CD4-positive, CD25-positive, alpha-beta regulatory T cell (primary cell): Measurements from ENCODE around the gene SRCIN1. TPM values are rescaled to one million over a fixed set of nuclear protein-coding genes. Genes with fewer than 3 reads are reported as not detected.
A peak's percentile ranks its signal among the peaks of the same experiment; 100 is the strongest.
"Not testable (repeated sequence)": the region's sequence is repeated elsewhere in the genome, so short reads cannot be mapped to it uniquely, and the experiment has no call there.

Source experiments
- ATAC-seq, 2 donors: fragments of 150-1000 bp; cut with Tn5 transposase; one replicate each; pipeline ENCODE4 v1.10.0; 2021; ENCODE audit warnings: low read depth in 2 of 2, moderate number of reproducible peaks in 2 of 2, moderate library complexity in 1 of 2
- DNase-seq, 3 donors: peaks; one replicate each; pipeline versions ENCODE4 v3.0.0 to v3.0.0-alpha.2; 2012 to 2022; ENCODE audit warnings: mixed read lengths in 1 of 3
- H3K27ac ChIP-seq: one replicate; pipeline ENCODE4 v1.7.0; 2013; ENCODE audit warnings: mild to moderate bottlenecking, low read length; ENCODE audit not compliant: insufficient read depth, poor library complexity, severe bottlenecking
- H3K27me3 ChIP-seq: one replicate; pipeline ENCODE4 v1.7.0; 2013; ENCODE audit warnings: low read length; ENCODE audit not compliant: control insufficient read depth, insufficient read depth
- H3K36me3 ChIP-seq: one replicate; pipeline ENCODE4 v1.7.0; 2013; ENCODE audit warnings: mild to moderate bottlenecking, low read length, moderate library complexity; ENCODE audit not compliant: control insufficient read depth, insufficient read depth
- H3K4me1 ChIP-seq: 2 replicates; pipeline ENCODE4 v1.7.0; 2013; ENCODE audit warnings: mild to moderate bottlenecking, low read length; ENCODE audit not compliant: insufficient read depth, control insufficient read depth, poor library complexity, severe bottlenecking
- H3K4me3 ChIP-seq: one replicate; pipeline ENCODE4 v1.7.0; 2013; ENCODE audit warnings: low read depth, mild to moderate bottlenecking, low read length, moderate library complexity
- H3K9me3 ChIP-seq, 2 experiments: 1 replicate in 1 of 2; 2 replicates in 1 of 2; pipeline ENCODE4 v1.7.0; 2013; ENCODE audit warnings: low read length in 2 of 2, mild to moderate bottlenecking in 1 of 2, moderate library complexity in 1 of 2; ENCODE audit not compliant: control insufficient read depth in 2 of 2
- H3K27ac Mint-ChIP-seq, 3 donors: one replicate each; pipeline ENCODE4 v1.8.0; 2020 to 2022; ENCODE audit warnings: mild to moderate bottlenecking in 3 of 3, mixed read lengths in 3 of 3, moderate library complexity in 2 of 3
- H3K27me3 Mint-ChIP-seq: one replicate; pipeline ENCODE4 v1.8.0; 2022; ENCODE audit warnings: mild to moderate bottlenecking, mixed read lengths
- H3K36me3 Mint-ChIP-seq: one replicate; pipeline ENCODE4 v1.8.0; 2020; ENCODE audit warnings: mixed read lengths
- H3K4me1 Mint-ChIP-seq, 4 donors: one replicate each; pipeline ENCODE4 v1.8.0; 2020 to 2022; ENCODE audit warnings: mixed read lengths in 4 of 4, mild to moderate bottlenecking in 1 of 4
- H3K4me3 Mint-ChIP-seq, 4 donors: one replicate each; pipeline ENCODE4 v1.8.0; 2020 to 2022; ENCODE audit warnings: mild to moderate bottlenecking in 4 of 4, mixed read lengths in 4 of 4, moderate library complexity in 3 of 4
- H3K9me3 Mint-ChIP-seq, 7 donors: one replicate each; pipeline ENCODE4 v1.8.0; 2020 to 2022; ENCODE audit warnings: mixed read lengths in 7 of 7, mild to moderate bottlenecking in 3 of 7, moderate library complexity in 2 of 7
- polyA plus RNA-seq, 4 donors: library from polyadenylated mRNA; unstranded; fragments of 300-500 nt; fragmentation: Illumina TruSeq; gene quantifications; one replicate each; pipeline ENCODE4 v1.2.3, GENCODE V29; 2021
- total RNA-seq: library from RNA; stranded (reverse); gene quantifications from one replicate; pipeline ENCODE4 v1.2.3, GENCODE V29; 2022

Gene SRCIN1
- total RNA-seq (not detected), polyA plus RNA-seq (not detected)

GRCh38 chr17:38605841-38606645 lies at the start of gene SRCIN1:
Gene SRCIN1 (minus strand): TSS chr17:38605952. CDS start chr17:38605705, 247 bp downstream.
- Histone ChIP-seq H3K4me3 (no peak within 1 kb of the TSS), H3K27me3 (peaks cover 21% of the 10 kb centered on the region), H3K4me1 (peaks cover 17% of the 10 kb centered on the region), H3K36me3 (no peaks in the 10 kb centered on the region), H3K27ac (no peak within 1 kb of the TSS), H3K9me3 (no peaks in the 10 kb centered on the region)
- H3K9me3 Mint-ChIP-seq: peaks cover 0 to 4% (median 0%) of the 10 kb centered on the region in 7 donors
- no peak within 1 kb of the TSS for H3K27ac Mint-ChIP-seq
- H3K4me1 Mint-ChIP-seq: peaks cover 0 to 22% (median 7%) of the 10 kb centered on the region in 4 donors
- H3K27me3 Mint-ChIP-seq: peaks cover 76% of the 10 kb centered on the region
- DNase-seq (peak in 2 of 3 donors; percentile 24 to 31), ATAC-seq (peak; percentile 40 to 44)
- H3K36me3 Mint-ChIP-seq: peaks cover 4% of the 10 kb centered on the region
- peak within 1 kb of the TSS in 3 of 4 donors; percentile 12 to 73 (median 62) for H3K4me3 Mint-ChIP-seq

- peaks cover 33% of the 10 kb centered on the region for H3K27me3 Mint-ChIP-seq
- peaks cover 9% of the 10 kb centered on the region for H3K4me1 ChIP-seq
- no peaks in the 10 kb centered on the region for H3K36me3 ChIP-seq
- H3K27ac ChIP-seq: no peak overlapping the region
- peak overlapping the region in 1 of 3 donors; percentile 38 for H3K27ac Mint-ChIP-seq
- ATAC-seq (no peak), DNase-seq (no peak)
- peak overlapping the region in 2 of 4 donors; percentile 32 to 52 for H3K4me3 Mint-ChIP-seq
- no peak overlapping the region for H3K4me3 ChIP-seq
- H3K27me3 ChIP-seq: no peaks in the 10 kb centered on the region
- H3K4me1 Mint-ChIP-seq: peaks cover 0 to 11% (median 0%) of the 10 kb centered on the region in 4 donors
- no peaks in the 10 kb centered on the region for H3K9me3 ChIP-seq
- H3K36me3 Mint-ChIP-seq: no peaks in the 10 kb centered on the region
- peaks cover 0 to 3% (median 0%) of the 10 kb centered on the region in 7 donors for H3K9me3 Mint-ChIP-seq
These were observed 49.0 kb upstream of the SRCIN1 start for GRCh38 chr17:38654411-38655398.

GRCh38 chr17:38653679-38654078 lies 47.9 kb upstream of the SRCIN1 start:
- no peak overlapping the region for H3K27ac Mint-ChIP-seq
- no peak overlapping the region for H3K27ac ChIP-seq
- no peak for DNase-seq
- H3K4me1 ChIP-seq: peaks cover 9% of the 10 kb centered on the region
- H3K36me3 ChIP-seq: no peaks in the 10 kb centered on the region
- H3K36me3 Mint-ChIP-seq: no peaks in the 10 kb centered on the region
- no peaks in the 10 kb centered on the region for H3K9me3 ChIP-seq
- no peaks in the 10 kb centered on the region for H3K27me3 ChIP-seq
- H3K27me3 Mint-ChIP-seq: peaks cover 39% of the 10 kb centered on the region
- H3K4me3 ChIP-seq: no peak overlapping the region
- no peak for ATAC-seq
- H3K9me3 Mint-ChIP-seq: peaks cover 0 to 3% (median 0%) of the 10 kb centered on the region in 7 donors
- peaks cover 0 to 11% (median 0%) of the 10 kb centered on the region in 4 donors for H3K4me1 Mint-ChIP-seq
- H3K4me3 Mint-ChIP-seq: no peak overlapping the region

GRCh38 chr17:38653230-38653629 lies 47.5 kb upstream of the SRCIN1 start:
- Mint-ChIP-seq H3K4me3 (no peak overlapping the region), H3K9me3 (peaks cover 0 to 3% (median 0%) of the 10 kb centered on the region in 7 donors), H3K36me3 (no peaks in the 10 kb centered on the region), H3K27ac (no peak overlapping the region), H3K4me1 (peaks cover 0 to 8% (median 0%) of the 10 kb centered on the region in 4 donors), H3K27me3 (peaks cover 39% of the 10 kb centered on the region)
- Histone ChIP-seq H3K4me3 (no peak overlapping the region), H3K4me1 (peaks cover 9% of the 10 kb centered on the region), H3K36me3 (no peaks in the 10 kb centered on the region), H3K27me3 (no peaks in the 10 kb centered on the region), H3K27ac (no peak overlapping the region), H3K9me3 (no peaks in the 10 kb centered on the region)
- no peak for DNase-seq
- no peak for ATAC-seq

GRCh38 chr17:38650653-38651173 lies 45.0 kb upstream of the SRCIN1 start:
- H3K4me1 Mint-ChIP-seq, H3K9me3 Mint-ChIP-seq, DNase-seq, ATAC-seq, H3K27ac Mint-ChIP-seq, H3K9me3 ChIP-seq, H3K4me1 ChIP-seq, H3K27me3 ChIP-seq, H3K27ac ChIP-seq, H3K36me3 Mint-ChIP-seq, H3K36me3 ChIP-seq, H3K4me3 ChIP-seq, H3K4me3 Mint-ChIP-seq: not testable (repeated sequence)
- H3K27me3 Mint-ChIP-seq: peaks cover 43% of the 10 kb centered on the region

GRCh38 chr17:38637951-38638350 lies 32.2 kb upstream of the SRCIN1 start:
- DNase-seq: no peak

GRCh38 chr17:38636054-38636453 lies 30.3 kb upstream of the SRCIN1 start:
- no peak overlapping the region for H3K27ac Mint-ChIP-seq
- Histone ChIP-seq H3K36me3 (no peaks in the 10 kb centered on the region), H3K27ac (no peak overlapping the region), H3K4me1 (no peaks in the 10 kb centered on the region), H3K27me3 (peaks cover 3% of the 10 kb centered on the region), H3K9me3 (no peaks in the 10 kb centered on the region), H3K4me3 (no peak overlapping the region)
- no peaks in the 10 kb centered on the region for H3K4me1 Mint-ChIP-seq
- DNase-seq (no peak), ATAC-seq (no peak)
- peaks cover 17% of the 10 kb centered on the region for H3K27me3 Mint-ChIP-seq
- H3K36me3 Mint-ChIP-seq: no peaks in the 10 kb centered on the region
- peak overlapping the region in 1 of 4 donors; percentile 39 for H3K4me3 Mint-ChIP-seq
- peaks cover 0 to 3% (median 0%) of the 10 kb centered on the region in 7 donors for H3K9me3 Mint-ChIP-seq

More at GRCh38 chr17:38637951-38638350, 32.2 kb upstream of the SRCIN1 start:
- no peaks in the 10 kb centered on the region for H3K4me1 Mint-ChIP-seq
- no peak overlapping the region for H3K4me3 Mint-ChIP-seq
- peaks cover 3% of the 10 kb centered on the region for H3K27me3 ChIP-seq
- H3K4me3 ChIP-seq: no peak overlapping the region
- H3K36me3 Mint-ChIP-seq: no peaks in the 10 kb centered on the region
- no peaks in the 10 kb centered on the region for H3K36me3 ChIP-seq
- peaks cover 0 to 3% (median 0%) of the 10 kb centered on the region in 7 donors for H3K9me3 Mint-ChIP-seq
- H3K9me3 ChIP-seq: no peaks in the 10 kb centered on the region
- ATAC-seq: no peak
- H3K27ac ChIP-seq: no peak overlapping the region
- H3K27me3 Mint-ChIP-seq: peaks cover 22% of the 10 kb centered on the region
- no peaks in the 10 kb centered on the region for H3K4me1 ChIP-seq
- H3K27ac Mint-ChIP-seq: no peak overlapping the region
